GM18505 (cell line): ENCODE data around the gene TNS3.

Source experiments
- ATAC-seq: cut with Tn5 transposase; IDR thresholded peaks from one replicate; pipeline ENCODE4 v1.9.1; 2021; ENCODE audit not compliant: unreplicated experiment
- POLR2A ChIP-seq: IDR thresholded peaks from 4 replicates; pipeline ENCODE4 v1.6.1; 2011; ENCODE audit warnings: borderline replicate concordance; ENCODE audit not compliant: insufficient read depth, insufficient read length; ENCODE audit errors: extremely low read depth

Gene TNS3

GRCh38 chr7:47405286-47405904 is 176.5 kb downstream of the TNS3 start:
- no peak for ATAC-seq
- no peak for TF ChIP-seq POLR2A

DNA sequence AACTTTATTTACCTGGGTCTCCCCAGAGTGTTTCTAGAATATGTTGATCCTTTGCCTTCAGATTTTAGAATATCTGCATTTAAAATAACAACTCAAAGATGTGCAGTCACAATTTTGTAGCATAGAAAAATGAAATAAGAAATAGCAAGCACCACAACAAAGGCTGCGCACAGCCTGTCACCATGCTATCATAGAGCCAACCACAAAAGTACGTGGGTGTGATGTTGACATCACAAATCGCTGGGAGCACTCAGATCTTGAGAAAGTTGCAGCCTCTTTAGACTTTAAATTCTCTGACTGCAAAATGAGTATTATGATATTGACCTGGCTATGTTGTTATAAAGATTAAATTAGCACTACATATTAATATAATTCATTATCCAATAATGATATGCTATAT is 177.9 kb downstream of the TNS3 start:
- no peak for TF ChIP-seq POLR2A
- ATAC-seq = no peak

DNA sequence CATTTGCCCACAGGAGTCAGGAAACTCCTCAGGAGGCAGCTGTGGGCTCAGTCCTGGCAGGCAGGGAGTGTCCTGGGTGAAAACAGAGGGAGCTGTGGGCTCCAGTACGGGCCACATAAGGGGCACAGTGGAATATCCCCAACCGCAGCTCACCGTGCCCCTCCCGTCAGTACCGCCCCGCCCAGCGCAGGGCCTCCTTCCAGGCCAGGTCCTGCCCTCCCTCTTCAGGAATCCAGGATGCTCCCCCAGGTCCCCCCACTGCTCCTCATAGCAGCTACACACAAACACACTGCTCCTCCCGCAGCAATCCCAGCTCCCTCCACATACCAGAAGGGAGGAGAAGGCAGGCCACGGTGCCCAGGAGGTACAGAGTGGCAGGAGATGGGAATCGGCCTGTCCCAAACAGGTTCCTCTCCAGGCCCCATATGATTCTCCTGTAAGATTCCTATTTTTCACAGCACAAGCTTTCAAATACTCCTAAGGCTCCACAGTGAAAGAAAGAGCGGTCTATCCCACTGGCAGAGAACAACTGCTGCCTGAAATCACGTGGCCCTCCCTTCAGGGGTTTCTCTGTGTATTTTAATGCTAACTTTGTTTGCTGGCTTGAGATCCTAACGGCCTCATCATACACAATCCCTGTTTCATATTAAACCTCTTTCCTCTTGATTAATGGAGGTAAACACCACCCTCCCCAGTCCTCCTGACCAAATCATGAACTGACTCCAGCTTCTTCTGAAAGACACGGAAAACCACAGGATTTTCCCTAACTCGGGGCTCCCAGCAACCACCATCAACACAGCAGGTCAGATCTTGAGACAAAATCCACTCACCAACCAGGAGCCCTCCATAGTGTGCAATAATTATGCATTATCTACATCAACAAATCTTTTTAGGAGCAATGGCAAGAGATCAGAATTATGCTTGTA is 178.7 kb downstream of the TNS3 start:
- no peak for ATAC-seq
- TF ChIP-seq POLR2A = no peak

DNA sequence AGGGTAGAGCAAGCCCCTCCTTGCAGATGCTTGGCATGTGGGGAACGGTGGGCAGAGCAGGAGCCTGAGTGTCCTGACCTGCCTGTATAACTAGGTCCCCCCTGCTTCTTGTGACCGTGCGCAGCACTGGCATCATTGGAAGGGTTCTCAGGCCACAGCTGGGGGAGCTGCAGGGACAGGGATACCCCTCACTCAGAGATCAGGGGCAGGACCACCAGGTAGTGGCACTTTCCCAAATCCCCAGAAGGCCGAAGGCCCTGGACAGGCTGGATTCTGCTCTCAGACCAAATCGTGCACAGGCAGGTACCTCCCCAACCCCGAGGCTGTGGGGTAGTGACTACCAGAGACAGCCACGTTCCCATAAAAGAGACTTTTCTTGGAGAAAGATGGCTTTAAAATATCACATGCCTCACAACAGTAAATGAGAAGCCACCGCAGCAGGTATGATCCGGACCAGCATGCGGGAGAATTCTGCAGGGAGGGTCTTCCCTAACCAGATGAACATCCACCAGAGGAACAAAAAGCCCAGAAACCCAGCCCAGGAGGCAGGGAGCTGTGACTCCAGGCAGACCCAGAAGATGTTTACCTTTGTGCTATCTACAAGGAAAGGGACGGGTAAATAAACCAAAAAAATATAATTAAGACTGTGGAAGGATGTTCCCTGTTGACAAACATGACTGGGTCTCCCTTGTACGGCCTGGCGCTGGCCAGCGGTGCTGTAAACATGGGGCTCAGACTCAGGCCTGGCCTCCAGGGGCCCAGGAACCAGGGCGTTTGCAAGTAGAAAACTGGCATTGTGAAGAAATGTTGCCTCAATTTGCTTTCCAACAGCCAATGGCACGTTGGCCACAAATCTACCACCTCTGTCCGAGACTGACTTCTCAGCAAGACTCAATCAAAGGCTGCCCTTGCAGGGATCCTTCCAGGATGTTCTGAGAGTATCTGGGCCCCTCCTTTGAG is 180.0 kb downstream of the TNS3 start:
- no peak for TF ChIP-seq POLR2A
- no peak for ATAC-seq

DNA sequence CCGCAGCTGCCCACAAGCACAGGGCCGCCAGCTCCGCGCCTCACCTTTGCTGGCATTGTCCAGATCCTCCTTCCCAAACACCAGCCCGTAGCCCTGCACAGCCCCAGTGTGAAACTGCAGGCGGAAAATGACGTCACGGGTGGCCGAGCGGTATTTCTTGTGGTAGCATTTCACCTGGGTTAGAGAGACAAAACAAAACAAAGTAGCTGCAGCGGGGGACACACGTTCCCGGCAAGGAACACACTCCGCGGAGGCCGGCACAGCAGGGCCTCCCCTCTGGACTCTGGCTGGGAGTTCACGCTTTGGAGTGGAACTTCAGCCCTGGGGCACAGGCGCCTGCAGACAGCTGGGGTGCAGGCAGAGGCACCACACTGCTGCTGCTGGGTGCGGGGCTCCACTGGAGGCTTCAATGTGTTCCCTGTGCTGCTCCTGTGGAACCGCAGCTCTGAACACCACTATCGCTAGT is 181.1 kb downstream of the TNS3 start:
- no peak for ATAC-seq
- no peak for TF ChIP-seq POLR2A

DNA sequence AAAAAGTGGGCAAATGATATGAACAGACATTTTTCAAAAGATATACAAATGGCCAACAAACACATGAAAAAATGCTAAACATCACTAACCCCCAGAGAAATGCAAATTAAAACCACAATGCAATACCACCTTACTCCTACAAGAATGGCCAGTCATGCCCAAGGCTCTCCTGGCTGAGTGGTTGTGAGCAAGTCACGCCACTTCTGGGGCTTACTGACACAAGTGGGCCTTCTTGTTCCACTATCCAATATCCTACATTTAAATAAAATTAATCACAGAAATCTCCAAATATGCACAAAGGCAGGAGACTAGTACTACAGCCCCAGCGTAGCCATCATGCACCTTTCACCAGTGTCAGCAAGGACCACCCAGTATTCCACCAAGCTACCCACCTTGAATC is 181.9 kb downstream of the TNS3 start:
- ATAC-seq = no peak
- no peak for TF ChIP-seq POLR2A

- no peak for TF ChIP-seq POLR2A
- no peak for ATAC-seq
Observed at GRCh38 chr7:47394751-47395252, 187.1 kb downstream of the TNS3 start.

DNA sequence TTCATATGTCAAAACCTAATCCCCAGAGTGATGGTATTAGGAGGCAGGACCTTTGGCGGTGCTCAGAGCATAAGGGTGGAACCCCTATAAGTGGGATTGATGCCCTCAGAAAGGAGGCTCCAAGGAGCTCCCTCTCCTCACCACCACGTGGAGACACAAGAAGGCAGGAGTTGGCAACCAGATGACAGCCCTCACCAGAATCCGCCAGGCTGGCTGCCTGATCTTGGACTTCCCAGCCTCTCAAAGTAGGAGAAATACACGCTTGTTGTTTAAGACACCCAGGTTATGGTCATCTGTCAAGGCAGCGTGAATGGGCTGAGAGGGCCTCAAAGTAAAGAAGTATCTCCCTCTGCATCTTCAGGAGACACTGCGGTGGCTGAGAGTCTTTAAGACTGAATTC is 187.7 kb downstream of the TNS3 start:
- TF ChIP-seq POLR2A = no peak
- ATAC-seq = no peak

DNA sequence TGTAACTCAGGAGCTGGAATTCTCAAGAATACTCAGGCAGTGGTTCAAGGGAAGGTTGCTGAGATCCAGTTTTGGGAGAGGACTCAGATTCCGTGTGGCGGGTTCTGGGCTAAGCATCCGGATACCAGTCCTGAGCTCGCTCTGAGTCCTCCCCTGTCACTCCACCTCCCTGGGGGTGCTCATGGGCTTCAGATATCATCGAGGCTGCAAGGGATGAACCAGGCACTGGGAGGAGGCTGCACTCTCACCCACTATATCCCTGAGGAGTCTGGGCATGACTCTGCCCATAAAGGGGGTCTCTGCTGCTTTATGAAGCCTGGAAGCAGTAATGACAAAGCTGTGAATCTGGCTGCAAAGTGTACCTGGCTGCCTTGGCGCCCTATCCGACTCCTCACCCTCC is 188.5 kb downstream of the TNS3 start:
- ATAC-seq = no peak
- no peak for TF ChIP-seq POLR2A

DNA sequence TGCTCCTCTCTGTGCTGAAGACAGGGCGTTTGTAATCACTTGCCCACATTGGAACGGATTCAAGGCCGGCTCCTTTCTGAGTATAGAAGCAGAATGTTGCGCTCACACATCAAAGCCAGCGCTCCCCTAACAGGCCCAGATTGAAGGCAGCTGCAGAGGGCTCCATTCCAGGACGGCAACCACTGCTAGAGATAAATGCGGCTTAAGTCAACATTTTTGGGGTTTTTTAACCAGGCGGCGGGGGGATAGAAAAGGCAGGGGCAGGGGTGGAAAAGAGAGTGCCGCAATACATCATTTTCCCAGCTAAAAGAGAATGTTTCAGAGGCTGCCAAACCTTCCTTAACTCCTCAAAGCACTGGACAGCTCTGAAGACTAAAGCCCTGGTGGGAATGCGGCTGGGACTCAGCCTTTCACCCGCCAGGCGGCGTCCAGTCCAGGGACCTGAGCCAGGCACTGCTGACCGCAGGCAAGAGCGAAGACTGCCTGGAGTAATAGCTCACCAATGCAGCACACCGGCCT is 189.6 kb downstream of the TNS3 start:
- TF ChIP-seq POLR2A = no peak
- no peak for ATAC-seq

GRCh38 chr7:47391726-47392125 is 190.2 kb downstream of the TNS3 start:
- no peak for ATAC-seq
- no peak for TF ChIP-seq POLR2A

- ATAC-seq = no peak
Observed at GRCh38 chr7:47390914-47391313, 191.0 kb downstream of the TNS3 start.

More at GRCh38 chr7:47390914-47391313, 191.0 kb downstream of the TNS3 start:
- no peak for TF ChIP-seq POLR2A
